COR-L47 (cell line): ENCODE measurements around the gene SLC35E2B.

Experiments used
- DNase-seq: peaks from one replicate; lab custom pipeline; 2025; lab: John Stamatoyannopoulos, UW

The SLC35E2B gene

DNA sequence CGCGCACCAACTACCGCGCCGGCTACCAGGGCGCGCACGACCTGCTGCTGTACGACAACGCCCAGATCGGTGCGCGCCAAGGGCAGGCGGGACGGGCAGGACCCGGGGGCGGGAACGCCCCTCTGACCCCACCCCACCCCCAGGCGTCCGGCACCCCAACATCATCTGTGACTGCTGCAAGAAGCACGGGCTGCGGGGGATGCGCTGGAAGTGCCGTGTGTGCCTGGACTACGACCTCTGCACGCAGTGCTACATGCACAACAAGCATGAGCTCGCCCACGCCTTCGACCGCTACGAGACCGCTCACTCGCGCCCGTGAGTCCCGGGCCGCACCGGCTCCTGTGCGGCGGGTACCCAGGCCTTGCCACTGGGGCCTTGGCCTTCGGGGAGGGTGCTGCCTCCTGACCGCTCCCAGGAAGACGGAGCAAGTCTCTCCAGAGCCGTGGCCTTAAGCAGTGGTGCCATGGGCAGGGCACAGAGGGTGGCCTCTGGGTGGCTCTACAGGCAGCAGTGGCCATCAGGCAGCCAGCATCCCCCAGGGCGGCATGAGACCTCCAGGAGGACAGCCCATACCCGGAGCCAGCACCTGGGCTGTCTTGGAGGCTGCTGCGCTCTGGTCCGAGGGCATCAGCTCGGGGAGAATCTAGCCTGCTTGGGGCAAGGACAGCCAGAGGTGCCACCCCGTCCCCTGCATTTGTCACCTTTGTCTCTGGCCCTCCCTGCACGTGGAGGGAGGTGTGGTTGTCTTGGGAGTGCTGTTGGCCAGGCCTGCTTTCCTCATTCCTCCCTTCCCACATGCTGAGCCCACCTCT lies 68.8 kb downstream of the SLC35E2B start:
- DNase-seq, result no peak

DNA sequence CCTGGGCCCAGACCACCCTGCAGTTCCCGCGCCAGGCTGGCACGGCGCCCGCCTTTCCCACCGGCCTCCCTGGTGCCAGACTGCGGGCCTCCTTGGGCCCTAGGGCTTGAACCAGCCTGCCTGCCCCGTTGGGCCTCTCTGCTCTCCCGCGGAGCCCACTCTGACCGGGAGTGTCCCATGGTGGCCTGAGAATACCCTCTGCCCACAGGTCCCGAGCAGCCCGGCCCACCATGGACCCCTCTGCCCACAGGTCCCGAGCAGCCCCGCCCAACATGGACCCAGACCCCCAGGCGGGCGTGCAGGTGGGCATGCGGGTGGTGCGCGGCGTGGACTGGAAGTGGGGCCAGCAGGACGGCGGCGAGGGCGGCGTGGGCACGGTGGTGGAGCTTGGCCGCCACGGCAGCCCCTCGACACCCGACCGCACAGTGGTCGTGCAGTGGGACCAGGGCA lies 69.4 kb downstream of the SLC35E2B start:
- no peak for DNase-seq

GRCh38 chr1:1622788-1623094 lies 69.9 kb downstream of the SLC35E2B start:
- no peak for DNase-seq

- DNase-seq, result no peak
Observed at GRCh38 chr1:1622010-1622787, 70.4 kb downstream of the SLC35E2B start.

DNA sequence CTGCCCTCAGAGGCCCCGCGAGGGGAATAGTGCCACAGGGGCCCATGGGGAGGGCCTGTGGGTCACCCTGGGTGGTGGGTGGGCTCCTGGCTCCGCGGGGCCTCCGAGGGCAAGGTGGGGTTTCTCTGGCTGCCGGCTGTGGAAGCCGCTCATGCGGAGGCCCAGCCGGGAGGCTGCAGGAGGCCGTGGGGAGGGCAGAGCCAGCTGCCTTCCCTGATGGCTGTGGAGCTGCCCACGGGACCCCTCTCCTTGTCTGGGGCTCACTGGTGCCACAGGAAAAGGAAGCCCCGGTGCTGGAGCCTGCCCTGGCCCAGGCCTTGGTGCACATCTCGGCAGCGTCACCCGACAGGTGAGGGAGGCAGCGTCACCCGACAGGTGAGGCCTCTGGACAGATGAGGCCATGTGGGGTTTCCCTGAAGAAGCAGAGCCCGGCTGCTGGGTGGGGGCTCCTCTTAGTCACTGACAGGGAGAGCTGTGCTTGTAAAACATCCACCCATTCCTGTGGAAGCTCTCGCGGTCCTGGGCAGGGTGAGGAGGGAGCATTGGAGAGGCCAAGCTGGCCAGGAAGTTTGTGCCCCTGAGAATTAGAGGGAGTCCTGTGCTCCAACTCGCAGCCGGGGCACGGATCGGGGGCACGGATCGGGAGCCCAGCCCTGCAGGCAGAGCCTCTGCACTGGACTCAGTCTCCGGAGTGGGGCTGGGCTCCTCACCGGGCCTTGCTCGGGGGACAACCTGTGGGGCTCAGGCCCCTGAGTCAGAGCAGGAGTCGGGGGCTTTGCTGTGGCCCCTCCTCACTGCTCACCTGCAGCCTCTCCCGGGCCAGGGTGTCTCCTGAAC lies 71.2 kb downstream of the SLC35E2B start:
- DNase-seq, result no peak

DNA sequence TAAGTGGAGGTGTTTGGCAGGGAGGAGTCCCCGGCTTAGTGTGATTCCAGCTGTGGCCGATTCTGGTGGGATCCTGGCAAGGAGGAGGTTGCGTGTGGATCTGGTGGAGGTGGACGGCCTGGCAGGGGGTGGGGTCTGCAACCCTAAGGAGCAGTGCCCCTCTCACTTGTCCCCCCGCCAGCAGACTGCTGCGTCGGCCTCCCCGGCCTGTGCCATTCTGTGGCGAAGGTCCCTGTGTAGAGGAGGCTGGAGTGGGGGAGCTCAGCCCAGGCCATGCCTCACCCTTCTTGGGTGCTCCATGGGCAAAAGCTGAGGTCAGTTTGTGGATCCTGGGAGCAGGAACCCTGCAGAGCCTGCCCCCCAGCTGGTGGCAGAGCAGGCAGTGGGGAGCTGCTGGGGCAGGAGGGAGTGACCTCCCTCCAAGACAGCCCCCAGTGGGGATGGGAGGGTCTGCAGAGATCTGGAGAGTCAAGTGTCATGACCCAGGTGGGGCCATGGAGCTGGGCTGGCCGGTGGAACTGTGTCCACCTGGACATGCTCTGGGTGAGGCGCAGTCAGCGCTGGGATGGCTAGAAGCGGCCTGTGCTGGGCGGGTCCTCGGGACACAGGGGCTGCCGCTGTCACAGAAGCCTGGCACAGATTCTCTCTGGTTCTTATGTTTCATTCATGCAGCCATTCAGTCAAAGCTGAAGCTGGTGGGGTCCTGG lies 72.0 kb downstream of the SLC35E2B start:
- DNase-seq, result no peak

DNA sequence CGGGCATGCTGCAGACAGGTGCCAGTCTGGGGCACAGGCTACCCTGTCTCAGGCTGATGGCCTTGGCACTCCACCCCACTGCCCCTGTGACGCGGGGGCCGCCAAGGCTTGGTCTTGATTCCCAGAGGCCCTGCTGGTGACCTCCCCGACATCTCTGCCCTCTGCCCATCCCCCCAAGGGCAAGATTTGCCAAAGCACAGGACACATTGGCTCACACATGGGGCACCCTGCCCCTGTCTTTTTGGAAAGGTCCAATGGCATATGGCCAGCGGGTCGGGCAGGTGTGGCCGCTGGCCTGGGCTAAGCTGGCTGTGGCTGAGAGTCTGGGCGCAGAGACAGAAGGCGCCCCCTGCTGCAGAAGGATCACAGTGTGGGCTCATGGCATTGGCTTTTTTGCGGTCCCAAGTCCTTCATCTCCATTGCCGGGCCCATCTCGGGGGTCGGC lies 72.7 kb downstream of the SLC35E2B start:
- no peak for DNase-seq

- DNase-seq, result no peak
Observed at GRCh38 chr1:1618396-1619068, 74.1 kb downstream of the SLC35E2B start.

DNA sequence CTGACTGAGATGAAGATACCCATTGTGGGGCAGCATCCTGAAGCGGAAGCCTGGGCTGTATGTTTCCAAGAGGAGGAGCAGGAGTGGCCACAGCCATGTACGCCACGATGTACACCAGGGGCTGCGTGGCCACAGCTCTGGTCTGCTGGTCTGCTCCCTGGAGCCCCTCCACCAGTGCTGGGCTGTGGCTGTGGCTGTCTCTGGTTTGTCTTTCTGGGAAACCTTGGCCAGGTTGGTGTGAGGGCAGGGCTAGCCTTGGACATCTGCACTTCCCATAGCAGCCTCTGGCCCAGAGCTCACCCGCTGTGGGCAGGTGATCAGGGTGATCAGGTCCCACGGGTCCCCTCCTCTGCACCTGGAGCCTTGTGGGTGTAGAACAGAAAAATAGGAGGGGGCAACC lies 74.7 kb downstream of the SLC35E2B start:
- no peak for DNase-seq

- DNase-seq, result no peak
Observed at GRCh38 chr1:1617516-1617915, 75.1 kb downstream of the SLC35E2B start.

GRCh38 chr1:1616838-1617237 lies 75.8 kb downstream of the SLC35E2B start:
- DNase-seq, result no peak

GRCh38 chr1:1616045-1616790 lies 76.4 kb downstream of the SLC35E2B start:
- DNase-seq, result peak; percentile 23

DNA sequence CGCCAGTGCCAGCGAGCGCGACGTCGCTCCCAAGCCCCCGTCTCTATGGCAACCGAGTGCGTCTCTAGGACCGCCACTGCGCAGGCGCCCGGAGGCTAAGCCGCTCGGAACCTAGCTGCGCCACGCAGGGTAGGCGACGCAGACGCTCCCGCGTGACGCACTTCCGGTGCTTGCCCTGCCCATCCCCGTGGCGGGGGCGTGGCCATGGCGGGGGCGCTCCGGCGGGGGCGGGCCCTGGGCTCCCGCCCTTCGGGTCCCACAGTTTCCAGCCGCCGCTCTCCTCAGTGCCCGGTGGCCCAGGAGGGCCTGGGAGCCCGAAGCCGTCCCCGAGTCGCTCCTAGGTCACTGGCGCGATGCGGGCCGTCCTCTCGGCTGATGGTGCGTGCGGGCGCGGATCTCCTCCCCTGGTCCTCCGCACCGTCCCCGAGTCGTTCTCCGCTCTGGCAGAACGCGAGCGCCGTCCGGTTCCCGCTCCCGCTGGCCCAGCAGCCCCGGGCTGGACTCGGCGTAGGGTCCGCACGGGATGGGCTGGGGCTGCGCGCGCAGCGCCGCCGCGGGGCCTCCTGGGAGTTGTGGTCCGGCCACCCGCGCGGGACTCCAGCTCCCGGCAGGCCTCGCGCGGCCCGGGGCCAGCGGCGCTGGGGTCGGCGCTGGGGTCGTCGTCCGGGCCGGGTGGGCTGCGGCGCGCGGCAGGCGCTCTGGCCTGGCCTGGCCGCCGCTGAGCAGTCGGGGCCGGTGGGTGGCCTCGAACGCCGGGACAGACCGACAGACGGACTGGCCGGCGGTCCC lies 77.1 kb downstream of the SLC35E2B start, which contains the start of gene MIB2:
Gene MIB2, plus strand, starts transcription at position 245 of the 789 bp plus-strand sequence. CDS start 7,953 bp downstream, outside the sequence.
- peak; percentile 99 for DNase-seq

- no peak for DNase-seq
Observed at GRCh38 chr1:1614954-1615255, 77.7 kb downstream of the SLC35E2B start.

GRCh38 chr1:1614204-1614953 lies 78.2 kb downstream of the SLC35E2B start:
- peak; percentile 29 for DNase-seq

GRCh38 chr1:1613509-1614082 lies 79.0 kb downstream of the SLC35E2B start:
- no peak for DNase-seq

DNA sequence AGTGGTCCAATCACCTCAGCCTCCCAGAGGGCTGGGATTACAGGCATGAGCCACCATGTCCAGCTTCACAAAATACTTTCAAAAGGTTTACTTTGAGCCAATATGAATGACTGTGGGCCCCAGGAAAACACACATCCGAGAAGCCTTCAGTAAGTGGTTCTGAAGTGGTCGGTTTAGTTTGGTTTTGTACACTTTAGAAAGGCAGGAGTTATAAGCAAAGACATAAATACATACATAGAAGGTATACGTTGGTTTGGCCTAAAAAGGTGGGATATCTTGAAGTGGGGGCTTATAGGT lies 80.5 kb downstream of the SLC35E2B start:
- DNase-seq, result no peak

- no peak for DNase-seq
Observed at GRCh38 chr1:1610796-1611195, 81.8 kb downstream of the SLC35E2B start.
